GM18909 (cell line): ENCODE data around the gene IL10RB.
A peak's percentile ranks its signal among the peaks of the same experiment; 100 is the strongest.
"Not testable (repeated sequence)": the region's sequence is repeated elsewhere in the genome, so short reads cannot be mapped to it uniquely, and the experiment has no call there.

Experiments
- ATAC-seq: cut with Tn5 transposase; IDR thresholded peaks from one replicate; pipeline ENCODE4 v1.9.1; 2021; ENCODE audit warnings: mild to moderate bottlenecking; ENCODE audit not compliant: unreplicated experiment, poor library complexity

The IL10RB gene

GRCh38 chr21:33266050-33266788, at the start of gene IL10RB:
Gene IL10RB, plus strand, starts transcription at chr21:33266367. Its CDS starts 99 bp downstream, at chr21:33266466.
- peak; percentile 46 for ATAC-seq

GRCh38 chr21:33217138-33217520, 49.0 kb upstream of the IL10RB start:
- no peak for ATAC-seq

- ATAC-seq: no peak
These were observed 46.9 kb upstream of the IL10RB start for GRCh38 chr21:33219300-33219699.

GRCh38 chr21:33219954-33220353, 46.2 kb upstream of the IL10RB start:
- no peak for ATAC-seq

- ATAC-seq: not testable (repeated sequence)
These were observed 40.8 kb upstream of the IL10RB start for GRCh38 chr21:33225376-33225775.

- ATAC-seq: no peak
These were observed 37.7 kb upstream of the IL10RB start for GRCh38 chr21:33228455-33228854.

GRCh38 chr21:33229099-33229783, 36.9 kb upstream of the IL10RB start:
- no peak for ATAC-seq

GRCh38 chr21:33229784-33230544, 36.2 kb upstream of the IL10RB start, which contains the start of gene IFNAR2:
Gene IFNAR2, plus strand, starts transcription at chr21:33229938. Its CDS starts 11,985 bp downstream, at chr21:33241923.
- ATAC-seq: peak; percentile 71

- peak; percentile 35 for ATAC-seq
These were observed 35.4 kb upstream of the IL10RB start for GRCh38 chr21:33230545-33231324.

GRCh38 chr21:33231526-33231925, 34.6 kb upstream of the IL10RB start:
- no peak for ATAC-seq

- ATAC-seq: no peak
These were observed 33.7 kb upstream of the IL10RB start for GRCh38 chr21:33232291-33233034.

GRCh38 chr21:33234635-33235520, 31.3 kb upstream of the IL10RB start:
- ATAC-seq: no peak

GRCh38 chr21:33236013-33236686, 30.0 kb upstream of the IL10RB start:
- no peak for ATAC-seq

- no peak for ATAC-seq
These were observed 29.4 kb upstream of the IL10RB start for GRCh38 chr21:33236766-33237165.

GRCh38 chr21:33237486-33237885, 28.7 kb upstream of the IL10RB start:
- no peak for ATAC-seq

GRCh38 chr21:33238146-33238545, 28.0 kb upstream of the IL10RB start:
- ATAC-seq: peak; percentile 22

- peak; percentile 77 for ATAC-seq
These were observed 27.5 kb upstream of the IL10RB start for GRCh38 chr21:33238565-33239255.
